B cell (primary cell): ENCODE results near the gene PIK3R4.

Source experiments
- CTCF ChIP-seq: fragments of 200-600 bp; IDR thresholded peaks from one replicate; pipeline ENCODE4 v1.8.0; 2022; ENCODE audit warnings: antibody characterized with exemption, mild to moderate bottlenecking
- EZH2 ChIP-seq: IDR thresholded peaks from 2 replicates; pipeline ENCODE4 v1.6.1; 2012; ENCODE audit warnings: borderline replicate concordance, low read depth, mild to moderate bottlenecking, moderate library complexity, low read length; ENCODE audit not compliant: insufficient read depth, poor library complexity, severe bottlenecking

- no peak for TF ChIP-seq CTCF
- no peak for TF ChIP-seq EZH2
Measured at GRCh38 chr3:130645261-130645660, 101.4 kb downstream of the PIK3R4 start.
